Measurements from ENCODE around the gene ZNF438.

ZNF438 gene

GRCh38 chr10:30980951-30981616 is 50.6 kb downstream of the ZNF438 start:
- no peaks in the 10 kb centered on the region for H4K20me1 ChIP-seq
- H3K9ac ChIP-seq: no peak overlapping the region
- no peak overlapping the region for H3K27ac ChIP-seq
- H3K9me3 ChIP-seq: peaks cover 55% of the 10 kb centered on the region
- H3K4me3 ChIP-seq: no peak overlapping the region
- H3K4me2 ChIP-seq: no peak overlapping the region
- no peak for TF ChIP-seq Cebpa-rat (IDR thresholded peaks at IDR 0.05)
- H3K4me1 ChIP-seq: peaks cover 9% of the 10 kb centered on the region
- H3K36me3 ChIP-seq: no peaks in the 10 kb centered on the region
- no peaks in the 10 kb centered on the region for H3K27me3 ChIP-seq

- no peak for TF ChIP-seq Cebpa-rat (IDR thresholded peaks at IDR 0.05)
- Histone ChIP-seq H3K9ac (no peak overlapping the region), H3K36me3 (no peaks in the 10 kb centered on the region), H4K20me1 (no peaks in the 10 kb centered on the region), H3K4me3 (no peak overlapping the region), H3K27ac (no peak overlapping the region), H3K27me3 (no peaks in the 10 kb centered on the region), H3K9me3 (peaks cover 52% of the 10 kb centered on the region), H3K4me1 (peaks cover 9% of the 10 kb centered on the region), H3K4me2 (no peak overlapping the region)
Measured at GRCh38 chr10:30979956-30980355, 51.7 kb downstream of the ZNF438 start.

- H4K20me1 ChIP-seq: no peaks in the 10 kb centered on the region
- H3K4me1 ChIP-seq: peaks cover 9% of the 10 kb centered on the region
- no peak overlapping the region for H3K27ac ChIP-seq
- H3K27me3 ChIP-seq: no peaks in the 10 kb centered on the region
- no peak overlapping the region for H3K4me2 ChIP-seq
- no peaks in the 10 kb centered on the region for H3K36me3 ChIP-seq
- H3K4me3 ChIP-seq: no peak overlapping the region
- H3K9me3 ChIP-seq: peaks cover 46% of the 10 kb centered on the region
- TF ChIP-seq Cebpa-rat (IDR thresholded peaks at IDR 0.05): no peak
- H3K9ac ChIP-seq: no peak overlapping the region
Measured at GRCh38 chr10:30978843-30979242, 52.8 kb downstream of the ZNF438 start.

GRCh38 chr10:30977385-30977784 is 54.3 kb downstream of the ZNF438 start:
- Histone ChIP-seq H3K9ac (no peak overlapping the region), H3K4me3 (no peak overlapping the region), H4K20me1 (no peaks in the 10 kb centered on the region), H3K27me3 (no peaks in the 10 kb centered on the region), H3K4me1 (no peaks in the 10 kb centered on the region), H3K27ac (no peak overlapping the region), H3K4me2 (no peak overlapping the region), H3K36me3 (no peaks in the 10 kb centered on the region), H3K9me3 (peaks cover 35% of the 10 kb centered on the region)
- TF ChIP-seq Cebpa-rat (IDR thresholded peaks at IDR 0.05): no peak

- TF ChIP-seq Cebpa-rat (IDR thresholded peaks at IDR 0.05): no peak
- Histone ChIP-seq H3K27ac (no peak overlapping the region), H4K20me1 (no peaks in the 10 kb centered on the region), H3K9ac (no peak overlapping the region), H3K27me3 (no peaks in the 10 kb centered on the region), H3K4me3 (no peak overlapping the region), H3K9me3 (peaks cover 13% of the 10 kb centered on the region; the same call in 1 of the 2 replicates), H3K4me2 (no peak overlapping the region), H3K36me3 (no peaks in the 10 kb centered on the region), H3K4me1 (no peaks in the 10 kb centered on the region)
Measured at GRCh38 chr10:30974773-30975415, 56.8 kb downstream of the ZNF438 start.

GRCh38 chr10:30974355-30974754 is 57.3 kb downstream of the ZNF438 start:
- Histone ChIP-seq H3K27ac (no peak overlapping the region), H3K4me2 (no peak overlapping the region), H3K4me3 (no peak overlapping the region), H3K36me3 (no peaks in the 10 kb centered on the region), H3K9ac (no peak overlapping the region), H3K4me1 (no peaks in the 10 kb centered on the region), H4K20me1 (no peaks in the 10 kb centered on the region), H3K9me3 (peaks cover 7% of the 10 kb centered on the region; the same call in 1 of the 2 replicates), H3K27me3 (no peaks in the 10 kb centered on the region)
- no peak for TF ChIP-seq Cebpa-rat (IDR thresholded peaks at IDR 0.05)

GRCh38 chr10:30973737-30974136 is 57.9 kb downstream of the ZNF438 start:
- H3K9me3 ChIP-seq: peaks cover 1% of the 10 kb centered on the region; the same call in 1 of the 2 replicates
- H3K36me3 ChIP-seq: no peaks in the 10 kb centered on the region
- H3K27me3 ChIP-seq: no peaks in the 10 kb centered on the region
- H3K4me2 ChIP-seq: no peak overlapping the region
- no peaks in the 10 kb centered on the region for H4K20me1 ChIP-seq
- H3K9ac ChIP-seq: no peak overlapping the region
- no peak overlapping the region for H3K4me3 ChIP-seq
- H3K27ac ChIP-seq: no peak overlapping the region
- no peak for TF ChIP-seq Cebpa-rat (IDR thresholded peaks at IDR 0.05)
- H3K4me1 ChIP-seq: no peaks in the 10 kb centered on the region

GRCh38 chr10:30970760-30971460 is 60.8 kb downstream of the ZNF438 start:
- Histone ChIP-seq H3K4me3 (no peak overlapping the region), H3K9me3 (no peaks in the 10 kb centered on the region), H3K27ac (no peak overlapping the region), H3K9ac (no peak overlapping the region), H3K36me3 (no peaks in the 10 kb centered on the region), H3K4me1 (no peaks in the 10 kb centered on the region), H3K4me2 (no peak overlapping the region), H3K27me3 (no peaks in the 10 kb centered on the region), H4K20me1 (no peaks in the 10 kb centered on the region)
- no peak for TF ChIP-seq Cebpa-rat (IDR thresholded peaks at IDR 0.05)

GRCh38 chr10:30968711-30969110 is 63.0 kb downstream of the ZNF438 start:
- H3K36me3 ChIP-seq: no peaks in the 10 kb centered on the region
- no peak overlapping the region for H3K4me2 ChIP-seq
- TF ChIP-seq Cebpa-rat (IDR thresholded peaks at IDR 0.05): no peak
- H4K20me1 ChIP-seq: no peaks in the 10 kb centered on the region
- H3K9me3 ChIP-seq: no peaks in the 10 kb centered on the region
- H3K9ac ChIP-seq: no peak overlapping the region
- H3K4me1 ChIP-seq: peaks cover 6% of the 10 kb centered on the region; the same call in 1 of the 2 replicates
- no peaks in the 10 kb centered on the region for H3K27me3 ChIP-seq
- no peak overlapping the region for H3K27ac ChIP-seq
- no peak overlapping the region for H3K4me3 ChIP-seq
